Dedifferentiated amniotic fluid mesenchymal stem cell (primary cell): ENCODE measurements around the gene TRIM72.
"Not testable (repeated sequence)": the region's sequence is repeated elsewhere in the genome, so short reads cannot be mapped to it uniquely, and the experiment has no call there.

Experiments
- DNase-seq: peaks from one replicate; pipeline ENCODE4 v3.0.0-alpha.2; 2016; ENCODE audit errors: extremely low spot score

Gene TRIM72

DNA sequence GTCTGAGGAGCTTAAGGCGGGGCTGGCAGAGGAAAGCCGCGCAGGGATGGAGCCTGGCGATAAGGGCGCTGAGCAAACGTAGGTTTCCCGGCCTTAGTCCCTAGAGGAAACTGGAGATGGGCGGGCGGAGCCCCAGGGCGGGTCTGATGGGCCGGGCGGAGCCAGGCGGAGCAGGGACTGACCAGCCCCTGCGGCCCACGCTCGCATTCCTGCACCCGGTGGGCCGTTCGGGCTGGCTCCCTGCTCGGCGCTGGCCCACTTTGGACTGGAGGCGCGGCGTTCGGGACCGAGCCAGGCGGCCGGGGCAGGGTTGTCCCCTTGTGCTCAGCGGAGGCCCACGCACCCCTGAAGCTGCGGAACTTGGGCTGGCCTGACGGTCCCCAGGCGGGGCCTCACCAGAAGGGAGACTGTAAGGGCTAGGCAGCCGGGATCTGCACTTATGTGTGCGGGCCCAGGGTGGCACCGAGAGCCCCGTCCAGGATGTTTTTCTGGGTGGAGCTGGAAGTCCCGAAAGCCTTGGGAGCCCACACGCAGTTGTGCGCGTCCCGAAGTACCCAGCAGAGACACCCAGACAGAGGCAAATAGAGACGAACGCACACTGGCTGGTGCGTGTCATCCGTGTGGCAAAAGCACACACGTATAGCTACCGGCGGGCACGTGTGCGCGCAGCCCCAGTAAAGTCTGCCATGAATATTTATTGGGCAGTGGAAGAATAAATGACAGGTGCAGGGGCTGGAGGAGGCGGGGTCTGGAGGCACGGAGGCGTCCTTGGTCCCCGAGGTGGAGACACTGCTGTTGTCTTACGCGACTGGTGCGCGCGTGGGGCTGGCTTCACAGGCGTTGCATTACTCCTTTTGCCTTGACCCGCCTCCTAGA lies 1.6 kb downstream of the TRIM72 start:
- peak; percentile 33 for DNase-seq

DNA sequence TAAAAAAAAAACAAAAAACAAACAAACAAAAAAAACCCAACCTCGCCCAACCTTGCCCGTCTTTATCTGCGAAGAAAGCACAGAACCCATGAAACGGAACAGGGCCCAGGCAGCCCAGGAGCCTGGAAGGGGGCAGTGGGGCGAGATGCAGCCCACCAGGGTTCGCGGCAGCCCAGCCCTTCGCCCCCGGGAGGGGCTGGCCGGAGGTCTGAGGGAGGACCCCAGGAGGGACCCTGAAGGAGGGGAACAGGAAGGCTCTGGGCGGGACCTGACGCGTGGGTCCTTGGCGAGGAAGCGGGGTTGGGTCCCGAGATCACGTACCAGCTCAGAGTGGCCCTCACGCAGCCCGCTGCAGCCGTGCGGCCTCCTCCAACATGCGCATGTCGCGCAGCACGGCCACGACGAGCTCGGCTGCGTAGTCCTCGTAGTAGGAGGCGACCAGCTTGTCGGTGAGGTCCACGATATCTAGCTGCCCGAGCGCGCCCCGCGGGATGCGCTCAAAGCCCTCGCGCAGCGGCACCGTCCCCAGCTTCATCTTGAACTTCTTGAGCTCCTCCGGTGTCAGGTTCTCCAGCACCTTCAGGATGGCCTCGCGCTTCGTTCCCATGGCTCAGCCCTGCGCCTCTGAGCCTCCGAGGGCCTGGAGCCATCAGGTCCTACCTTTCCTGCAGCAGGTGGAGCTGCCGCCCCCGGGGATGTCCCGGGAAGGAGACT lies 2.7 kb downstream of the TRIM72 start, which contains the start of gene PYDC1:
PYDC1 (minus strand) TSS at position 714 of the 714 bp plus-strand sequence; CDS start at position 607, 107 bp downstream.
- no peak for DNase-seq

DNA sequence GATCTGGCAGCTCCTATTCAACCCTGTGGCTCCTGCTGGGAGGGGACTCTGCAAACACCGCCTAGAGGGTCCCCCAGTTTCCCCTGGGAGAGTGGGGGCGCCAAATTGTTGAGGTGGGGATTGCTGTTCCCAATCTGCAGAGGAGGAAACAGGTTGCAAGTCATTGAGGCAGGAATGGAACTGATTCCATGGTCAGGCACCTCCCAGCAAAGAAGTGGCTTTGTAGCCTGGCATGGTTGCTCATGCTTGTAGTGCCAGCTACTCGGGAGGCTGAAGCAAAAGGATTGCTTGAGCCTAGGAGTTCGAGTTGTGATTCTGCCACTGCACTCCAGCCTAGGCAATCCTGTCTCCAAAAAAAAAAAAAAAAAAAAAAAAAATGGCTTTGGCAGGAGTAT lies 3.2 kb downstream of the TRIM72 start:
- DNase-seq, result no peak

DNA sequence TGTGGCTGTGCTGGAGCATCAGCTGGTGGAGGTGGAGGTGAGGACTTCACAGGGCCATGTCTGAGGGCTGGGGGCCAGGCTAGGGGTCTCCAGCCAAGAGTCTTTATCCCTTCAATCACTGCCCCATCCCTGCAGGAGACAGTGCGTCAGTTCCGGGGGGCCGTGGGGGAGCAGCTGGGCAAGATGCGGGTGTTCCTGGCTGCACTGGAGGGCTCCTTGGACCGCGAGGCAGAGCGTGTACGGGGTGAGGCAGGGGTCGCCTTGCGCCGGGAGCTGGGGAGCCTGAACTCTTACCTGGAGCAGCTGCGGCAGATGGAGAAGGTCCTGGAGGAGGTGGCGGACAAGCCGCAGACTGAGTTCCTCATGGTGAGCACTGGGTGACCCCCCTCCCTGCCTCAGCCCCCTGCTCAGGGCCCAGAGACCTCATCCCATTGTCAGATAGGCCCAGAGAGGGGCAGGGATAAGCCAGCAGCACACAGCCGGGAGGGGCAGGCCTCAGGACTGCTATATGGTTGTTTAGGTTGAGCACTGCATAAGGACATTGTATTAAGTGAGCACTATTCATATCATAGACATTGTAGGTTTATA lies 5.3 kb downstream of the TRIM72 start:
- DNase-seq, result no peak

DNA sequence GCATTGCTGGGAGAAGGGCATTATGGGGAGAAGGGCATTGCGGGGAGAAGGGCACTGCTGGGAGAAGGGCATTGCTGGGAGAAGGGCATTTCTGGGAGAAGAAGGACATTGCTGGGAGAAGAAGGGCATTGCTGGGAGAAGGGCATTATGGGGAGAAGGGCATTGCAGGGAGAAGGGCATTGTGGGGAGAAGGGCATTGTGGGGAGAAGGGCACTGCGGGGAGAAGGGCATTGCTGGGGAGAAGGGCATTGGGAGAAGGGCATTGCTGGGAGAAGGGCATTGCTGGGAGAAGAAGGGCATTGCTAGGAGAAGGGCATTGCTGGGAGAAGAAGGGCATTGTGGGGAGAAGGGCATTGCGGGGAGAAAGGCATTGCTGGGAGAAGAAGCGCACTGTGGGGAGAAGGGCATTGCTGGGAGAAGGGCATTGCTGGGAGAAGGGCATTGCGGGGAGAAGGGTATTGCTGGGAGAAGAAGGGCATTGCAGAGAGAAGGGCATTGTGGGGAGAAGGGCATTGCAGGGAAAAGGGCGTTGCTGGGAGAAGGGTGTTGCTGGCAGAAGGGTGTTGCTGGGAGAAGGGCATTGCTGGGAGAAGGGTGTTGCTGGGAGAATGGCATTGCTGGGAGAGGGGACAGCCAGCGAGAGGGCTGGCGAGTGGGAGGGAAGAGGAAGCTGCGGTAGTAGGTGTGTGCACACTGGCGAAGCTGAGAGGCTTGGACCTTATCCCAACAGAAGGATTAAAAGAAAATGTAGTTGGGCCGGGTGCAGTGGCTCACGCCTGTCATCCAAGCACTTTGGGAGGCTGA lies 7.6 kb downstream of the TRIM72 start:
- DNase-seq, result no peak

DNA sequence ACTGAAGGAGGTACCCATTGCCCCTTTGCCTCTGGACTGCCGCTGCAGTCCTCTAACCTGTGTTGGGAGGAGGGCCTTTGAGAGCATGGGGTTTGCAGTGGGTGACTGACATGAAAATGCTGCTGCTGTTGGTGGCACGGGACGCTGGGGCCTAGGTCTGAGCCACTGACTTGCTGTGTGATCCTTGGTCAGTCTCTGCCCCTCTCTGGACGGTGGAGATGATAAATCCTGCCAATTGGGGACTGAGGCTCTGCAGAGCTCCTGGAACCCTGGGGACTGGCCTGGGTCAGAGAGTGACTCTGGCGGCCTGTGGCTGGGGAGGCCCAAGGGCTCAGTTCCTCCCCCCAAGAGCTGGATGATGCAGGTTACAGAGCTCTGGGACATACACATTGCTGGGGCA lies 9.1 kb downstream of the TRIM72 start:
- no peak for DNase-seq

DNA sequence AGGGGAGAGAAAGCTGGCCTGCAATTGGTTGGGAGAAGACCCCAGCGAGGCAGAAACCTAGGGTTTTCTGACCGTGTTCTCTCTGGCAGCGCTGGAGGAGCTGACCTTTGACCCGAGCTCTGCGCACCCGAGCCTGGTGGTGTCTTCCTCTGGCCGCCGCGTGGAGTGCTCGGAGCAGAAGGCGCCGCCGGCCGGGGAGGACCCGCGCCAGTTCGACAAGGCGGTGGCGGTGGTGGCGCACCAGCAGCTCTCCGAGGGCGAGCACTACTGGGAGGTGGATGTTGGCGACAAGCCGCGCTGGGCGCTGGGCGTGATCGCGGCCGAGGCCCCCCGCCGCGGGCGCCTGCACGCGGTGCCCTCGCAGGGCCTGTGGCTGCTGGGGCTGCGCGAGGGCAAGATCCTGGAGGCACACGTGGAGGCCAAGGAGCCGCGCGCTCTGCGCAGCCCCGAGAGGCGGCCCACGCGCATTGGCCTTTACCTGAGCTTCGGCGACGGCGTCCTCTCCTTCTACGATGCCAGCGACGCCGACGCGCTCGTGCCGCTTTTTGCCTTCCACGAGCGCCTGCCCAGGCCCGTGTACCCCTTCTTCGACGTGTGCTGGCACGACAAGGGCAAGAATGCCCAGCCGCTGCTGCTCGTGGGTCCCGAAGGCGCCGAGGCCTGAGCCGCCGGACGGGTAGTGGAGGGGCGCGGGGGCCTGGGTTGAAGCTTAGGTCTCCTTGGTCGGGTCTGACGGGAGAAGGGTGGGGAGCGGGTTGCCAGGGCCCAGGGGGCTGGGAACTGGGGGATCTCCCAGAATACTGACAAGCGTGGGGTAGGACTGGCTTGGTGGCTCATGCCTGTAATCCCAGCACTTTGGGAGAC lies 10.4 kb downstream of the TRIM72 start:
- DNase-seq, result no peak

DNA sequence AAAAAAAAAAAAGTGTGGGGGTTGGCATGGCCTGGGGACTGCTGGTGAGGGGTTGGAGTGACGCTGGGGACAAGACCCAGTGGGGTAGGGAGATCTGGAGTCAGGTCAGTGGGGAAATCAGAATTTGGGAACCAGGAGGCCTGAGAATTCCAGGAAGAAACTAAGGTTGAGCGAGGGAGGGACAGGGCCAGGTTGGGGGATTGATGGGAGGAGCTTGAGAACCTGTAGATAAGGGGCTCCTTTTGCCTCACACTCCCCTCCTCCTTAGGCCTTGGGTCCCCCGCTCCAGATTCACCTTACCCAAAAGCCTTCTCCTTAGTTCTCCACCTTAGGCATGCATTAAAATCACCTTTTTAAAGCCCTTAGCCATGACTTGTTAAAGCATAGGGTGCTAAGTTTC lies 11.3 kb downstream of the TRIM72 start:
- no peak for DNase-seq

DNA sequence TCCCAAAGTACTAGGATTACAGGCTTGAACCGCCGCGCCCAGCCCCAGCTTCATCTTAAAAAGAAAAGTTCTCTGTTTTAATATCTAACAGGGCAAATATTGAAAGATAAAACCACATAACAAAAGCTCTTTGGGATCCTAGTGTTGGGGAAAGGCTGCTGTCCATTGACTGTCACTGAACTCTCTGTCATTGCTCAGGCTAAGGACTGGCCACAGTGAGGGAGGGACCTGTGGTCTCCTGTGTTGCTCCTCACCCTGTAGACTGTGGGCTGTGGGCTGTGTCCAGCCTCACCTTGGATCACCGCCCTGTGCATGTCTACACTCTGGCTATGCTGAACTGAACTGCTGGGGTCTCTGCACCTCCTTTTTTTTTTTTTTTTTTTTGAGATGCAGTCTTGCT lies 14.3 kb downstream of the TRIM72 start:
- DNase-seq, result no peak

DNA sequence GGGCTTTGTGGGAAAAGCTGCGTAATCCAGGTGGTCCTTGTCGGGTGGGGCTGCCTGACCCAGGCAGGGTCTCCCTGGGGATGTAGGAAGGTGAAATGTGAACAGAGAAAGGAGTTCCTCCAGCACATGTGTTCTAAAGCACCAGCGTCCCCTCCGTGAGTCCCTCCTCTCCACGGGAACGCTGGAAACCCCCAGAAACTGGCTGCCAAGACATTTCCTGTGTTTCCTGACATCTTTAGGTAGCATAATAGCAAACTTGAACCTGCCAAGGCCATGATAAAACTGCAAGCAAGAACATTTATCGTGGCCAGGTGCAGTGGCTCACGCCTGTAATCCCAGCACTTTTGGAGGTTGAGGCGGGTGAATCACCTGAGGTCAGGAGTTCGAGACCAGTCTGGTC lies 15.6 kb downstream of the TRIM72 start:
- no peak for DNase-seq

DNA sequence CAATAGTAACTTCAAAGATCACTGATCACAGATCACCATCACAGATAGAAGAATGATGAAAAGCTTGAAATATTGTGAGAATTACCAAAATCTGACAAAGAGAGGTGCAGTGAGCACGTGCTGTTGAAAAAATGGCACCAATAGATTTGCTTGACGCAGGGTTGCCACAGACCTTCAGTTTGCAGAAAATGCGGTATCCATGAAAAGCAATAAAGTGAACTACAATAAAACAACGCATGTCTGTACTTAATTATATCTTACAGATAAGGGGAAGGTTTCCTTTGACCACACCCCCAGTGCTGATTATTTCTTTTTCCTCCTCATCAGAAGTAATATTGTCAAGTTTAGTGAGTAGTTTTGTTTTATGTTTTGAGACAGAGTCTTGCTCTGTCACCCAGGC lies 24.1 kb downstream of the TRIM72 start:
- no peak for DNase-seq

DNA sequence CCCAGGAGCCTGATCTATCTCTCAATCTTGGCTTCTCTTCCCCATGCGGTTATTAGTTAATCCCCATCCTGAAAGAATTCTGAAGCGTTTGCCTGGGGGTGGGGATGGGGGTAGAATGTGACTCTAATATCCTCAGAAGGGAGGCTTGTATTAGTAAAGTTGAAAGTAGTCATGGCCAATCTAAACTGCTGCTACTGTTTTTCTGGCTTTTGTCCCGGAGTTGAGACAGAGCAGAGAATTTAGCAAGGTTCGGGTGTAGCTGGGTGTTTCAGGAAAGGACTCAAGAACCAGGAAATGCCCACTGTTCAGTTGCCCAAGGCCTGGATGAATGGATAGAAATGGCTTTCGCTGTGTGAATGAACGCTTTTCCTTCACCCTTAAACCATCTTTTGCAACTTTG lies 28.3 kb downstream of the TRIM72 start:
- no peak for DNase-seq

DNA sequence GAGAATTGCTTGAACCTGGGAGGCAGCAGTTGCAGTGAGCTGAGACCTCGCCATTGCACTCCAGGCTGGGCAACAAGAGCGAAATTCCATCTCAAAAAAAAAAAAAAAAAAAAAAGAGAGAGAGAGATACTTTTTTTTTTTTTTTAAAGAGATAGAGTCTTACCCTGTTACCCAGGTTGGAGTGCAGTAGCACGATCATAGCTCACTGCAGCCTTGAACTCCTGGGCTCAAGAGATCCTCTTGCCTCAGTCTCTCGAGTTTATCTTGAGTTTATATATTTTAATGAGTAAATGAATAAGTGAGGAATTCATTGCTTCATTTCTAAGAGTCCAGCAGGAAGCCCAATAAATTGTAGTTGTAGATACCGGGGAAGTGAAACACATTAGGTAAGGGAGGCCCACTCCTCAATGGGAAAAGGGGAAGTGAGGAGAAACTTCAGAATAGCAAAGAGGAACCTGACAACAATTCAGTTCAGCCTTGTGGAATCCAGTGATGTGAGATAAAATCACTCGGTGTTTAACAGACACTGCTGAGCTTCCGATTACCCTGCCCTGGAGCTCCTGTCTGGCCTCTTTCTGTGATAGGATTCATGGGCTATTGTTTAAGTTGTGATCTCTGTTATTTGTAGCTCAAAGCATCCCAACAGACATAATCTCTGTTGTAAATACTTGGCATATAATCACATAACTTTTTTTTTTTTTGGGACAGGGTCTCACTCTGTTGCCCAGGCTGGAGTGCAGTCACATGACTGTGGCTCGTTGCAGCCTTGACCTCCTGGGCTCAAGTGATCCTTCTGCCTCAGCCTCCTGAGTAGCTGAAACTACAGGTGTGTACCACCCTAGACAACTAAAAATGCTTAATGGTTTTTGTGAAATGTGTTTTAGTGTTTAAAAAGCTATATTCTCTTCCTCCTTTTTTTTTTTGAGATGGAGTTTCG lies 30.1 kb downstream of the TRIM72 start:
- no peak for DNase-seq

DNA sequence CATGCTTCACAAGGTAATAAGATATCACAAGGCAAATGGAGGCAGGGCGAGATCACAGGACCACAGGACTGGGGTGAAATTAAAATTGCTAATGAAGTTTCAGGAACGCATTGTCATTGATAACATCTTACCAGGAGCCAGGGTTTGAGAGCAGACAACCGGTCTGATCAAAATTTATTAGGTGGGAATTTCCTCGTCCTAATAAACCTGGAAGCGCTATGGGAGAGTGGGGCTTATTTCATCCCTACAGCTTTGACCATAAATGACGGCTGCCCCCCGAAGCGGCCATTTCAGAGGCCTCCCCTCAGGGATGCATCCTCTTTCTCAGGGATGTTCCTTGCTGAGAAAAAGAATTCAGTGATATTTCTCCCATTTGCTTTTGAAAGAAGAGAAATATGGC lies 31.7 kb downstream of the TRIM72 start:
- DNase-seq, result not testable (repeated sequence)

DNA sequence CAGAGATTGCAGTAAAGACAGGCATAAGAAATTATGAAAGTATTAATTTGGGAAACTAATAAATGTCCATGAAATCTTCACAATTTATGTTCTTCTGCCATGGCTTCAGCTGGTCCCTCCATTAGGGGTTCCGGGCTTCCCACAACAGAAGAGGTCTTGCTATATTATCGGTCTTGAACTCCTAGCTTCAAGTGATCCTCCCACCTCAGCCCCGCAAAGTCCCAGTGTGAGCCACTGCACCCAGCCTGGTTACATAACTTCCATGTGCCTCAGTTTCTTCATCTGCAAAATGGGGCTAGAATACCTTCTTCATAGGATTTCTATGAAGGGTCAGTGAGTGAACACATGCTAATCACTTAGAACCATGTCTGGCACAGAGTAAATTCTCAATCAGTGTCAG lies 32.4 kb downstream of the TRIM72 start:
- DNase-seq, result no peak

DNA sequence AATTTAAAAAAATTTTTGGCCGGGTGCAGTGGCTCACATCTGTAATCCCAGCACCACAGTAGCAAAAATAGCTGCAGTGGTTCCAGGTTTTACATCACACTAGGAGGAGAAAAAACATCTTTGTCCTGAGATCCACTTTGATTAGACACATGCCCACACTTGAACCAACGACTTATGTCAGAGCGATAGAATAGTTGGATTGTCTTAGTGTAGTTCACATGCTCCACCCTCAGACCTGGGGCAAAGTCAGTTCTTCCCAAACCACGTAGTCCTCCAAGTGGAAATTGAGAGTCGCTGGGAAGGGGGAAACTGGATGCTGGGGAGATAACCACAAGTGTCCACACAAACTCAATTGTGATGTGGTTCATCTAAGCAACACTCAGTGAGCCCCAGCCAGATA lies 34.4 kb downstream of the TRIM72 start:
- no peak for DNase-seq

DNA sequence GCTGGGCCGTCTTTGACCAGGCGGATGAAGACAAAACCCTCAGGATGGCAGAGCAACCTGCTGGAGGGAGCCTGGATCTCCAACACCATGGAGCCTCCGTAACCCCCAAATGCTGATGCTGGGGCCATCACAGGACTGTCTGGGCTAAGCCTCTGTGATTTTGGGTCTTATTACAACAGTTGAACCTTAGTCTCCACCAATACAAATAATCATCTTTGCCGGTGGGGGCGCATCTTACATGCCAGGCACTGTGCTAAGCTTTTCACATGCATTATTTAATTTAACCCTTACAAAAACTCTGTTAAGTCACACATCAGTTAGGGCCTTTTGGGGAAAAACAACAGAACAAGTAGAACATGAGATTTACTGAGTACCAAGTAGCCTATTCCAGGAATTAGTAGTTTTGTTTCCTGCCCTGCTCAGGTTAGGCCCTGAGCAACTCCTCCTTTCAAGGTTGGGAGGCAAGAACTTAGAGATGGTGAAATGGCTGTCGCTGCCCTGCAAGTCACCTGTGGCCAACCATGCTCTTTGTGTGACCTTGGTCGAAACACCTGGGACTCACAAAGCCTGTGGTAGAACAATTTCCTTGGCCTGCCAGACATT lies 37.0 kb downstream of the TRIM72 start:
- no peak for DNase-seq

DNA sequence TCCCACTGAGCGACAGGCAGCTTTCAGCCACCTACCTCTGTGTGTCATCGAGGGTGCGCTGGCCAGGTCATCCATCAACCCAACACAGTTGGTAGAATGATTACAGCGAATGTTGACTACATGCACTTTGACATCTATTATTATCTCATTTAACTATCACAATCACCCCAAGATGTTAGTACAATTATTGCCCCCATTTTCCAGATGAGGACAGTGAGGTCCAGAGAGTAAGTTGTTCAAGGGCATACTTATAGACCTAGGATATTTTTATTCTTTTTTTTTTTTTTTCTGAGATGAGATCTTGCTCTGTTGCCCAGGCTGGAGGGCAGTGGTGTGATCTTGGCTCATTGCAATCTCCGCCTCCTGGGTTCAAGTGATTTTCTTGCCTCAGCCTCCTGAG lies 37.5 kb downstream of the TRIM72 start:
- DNase-seq, result no peak

DNA sequence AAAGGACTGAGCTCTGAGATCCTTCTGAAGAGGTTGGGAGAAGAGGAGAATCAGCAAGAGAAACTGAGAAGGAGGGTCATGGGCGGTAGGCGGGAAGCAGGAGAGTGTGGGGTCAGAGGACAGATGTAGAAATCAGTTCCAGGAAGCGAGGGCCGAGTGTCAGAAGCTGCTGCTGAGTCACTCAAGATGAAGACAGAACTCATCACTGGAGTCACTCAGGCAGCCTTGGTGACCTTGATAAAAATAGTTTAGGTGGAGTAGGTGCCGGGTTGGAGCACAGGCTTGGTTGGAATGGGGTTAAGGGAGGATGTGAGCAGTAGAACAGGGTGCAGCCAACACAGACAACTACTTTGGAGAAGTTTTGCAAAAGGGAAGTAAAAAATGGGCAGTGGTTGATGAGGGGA lies 39.7 kb downstream of the TRIM72 start:
- DNase-seq, result no peak
